Stimulated activated CD4-positive, alpha-beta T cell treated with anti-CD3 and anti-CD28 coated beads, Interleukin-15, amount 100 ng/mL, for 24 hours (primary cell): ENCODE data around the gene LRRFIP2.

Experiments used
- DNase-seq: peaks from one replicate; pipeline ENCODE4 v3.0.0-alpha.2; 2020

Gene LRRFIP2

GRCh38 chr3:37014620-37015019, 159.8 kb downstream of the LRRFIP2 start:
- no peak for DNase-seq
